ENCODE results near the gene ACSS3.
A peak's percentile ranks its signal among the peaks of the same experiment; 100 is the strongest.
"Not testable (repeated sequence)": the region's sequence is repeated elsewhere in the genome, so short reads cannot be mapped to it uniquely, and the experiment has no call there.

Gene ACSS3

GRCh38 chr12:81166790-81167189 lies 88.9 kb downstream of the ACSS3 start:
- Histone ChIP-seq H3K36me3 (ENCODE audit: control insufficient read depth, insufficient read depth, low read length) (no peaks in the 10 kb centered on the region), H3K27me3 (ENCODE audit: control insufficient read depth, insufficient read depth, low read length) (no peaks in the 10 kb centered on the region), H3K4me3 (ENCODE audit: low read length) (no peak overlapping the region), H3K4me1 (ENCODE audit: control insufficient read depth, insufficient read depth, low read length) (no peaks in the 10 kb centered on the region), H3K27ac (ENCODE audit: low read length) (no peak overlapping the region), H3K9me3 (ENCODE audit: control insufficient read depth, insufficient read depth, low read length) (no peaks in the 10 kb centered on the region)
- DNase-seq (ENCODE audit: low read depth, low spot score): no peak
- WGBS (ENCODE audit: insufficient coverage, insufficient read length): no CpG with 5 or more reads among the region's 2 CpGs

DNA sequence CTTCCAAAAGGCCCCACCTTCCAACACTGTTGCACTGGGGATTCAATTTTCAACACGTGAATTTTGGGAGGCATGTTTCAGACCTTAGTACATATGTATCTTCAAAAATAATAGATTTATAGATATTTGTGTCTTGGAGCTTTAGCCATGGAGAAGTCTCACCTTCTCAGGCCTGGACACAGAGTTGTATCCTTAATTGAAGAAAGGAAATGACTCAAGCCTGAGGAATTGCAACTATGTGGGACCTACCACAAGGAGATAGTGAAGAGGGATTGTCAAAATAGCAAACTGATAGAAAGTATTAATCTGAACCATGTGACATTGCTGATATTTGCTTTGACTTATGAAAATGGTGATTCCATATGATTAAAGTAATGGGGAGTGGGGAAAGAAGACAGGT lies 89.8 kb downstream of the ACSS3 start:
- peak; percentile 7 for DNase-seq (ENCODE audit: low read depth, low spot score)
- no peaks in the 10 kb centered on the region for H3K36me3 ChIP-seq (ENCODE audit: control insufficient read depth, insufficient read depth, low read length)

GRCh38 chr12:81168445-81168844 lies 90.6 kb downstream of the ACSS3 start:
- no peaks in the 10 kb centered on the region for H3K27me3 ChIP-seq (ENCODE audit: control insufficient read depth, insufficient read depth, low read length)
- DNase-seq (ENCODE audit: low read depth, low spot score): no peak
- no peaks in the 10 kb centered on the region for H3K4me1 ChIP-seq (ENCODE audit: control insufficient read depth, insufficient read depth, low read length)
- H3K4me3 ChIP-seq (ENCODE audit: low read length): no peak overlapping the region
- H3K36me3 ChIP-seq (ENCODE audit: control insufficient read depth, insufficient read depth, low read length): no peaks in the 10 kb centered on the region
- no peak overlapping the region for H3K27ac ChIP-seq (ENCODE audit: low read length)
- no peaks in the 10 kb centered on the region for H3K9me3 ChIP-seq (ENCODE audit: control insufficient read depth, insufficient read depth, low read length)
- no CpG with 5 or more reads among the region's 3 CpGs for WGBS (ENCODE audit: insufficient coverage, insufficient read length)

More for the DNA sequence above, 89.8 kb downstream of the ACSS3 start:
- no CpG with 5 or more reads among the region's 1 CpG for WGBS (ENCODE audit: insufficient coverage, insufficient read length)
- H3K4me1 ChIP-seq (ENCODE audit: control insufficient read depth, insufficient read depth, low read length): no peaks in the 10 kb centered on the region
- H3K27me3 ChIP-seq (ENCODE audit: control insufficient read depth, insufficient read depth, low read length): no peaks in the 10 kb centered on the region
- H3K27ac ChIP-seq (ENCODE audit: low read length): no peak overlapping the region
- H3K4me3 ChIP-seq (ENCODE audit: low read length): no peak overlapping the region
- no peaks in the 10 kb centered on the region for H3K9me3 ChIP-seq (ENCODE audit: control insufficient read depth, insufficient read depth, low read length)

GRCh38 chr12:81170072-81170471 lies 92.2 kb downstream of the ACSS3 start:
- H3K4me1 ChIP-seq (ENCODE audit: control insufficient read depth, insufficient read depth, low read length): no peaks in the 10 kb centered on the region
- H3K36me3 ChIP-seq (ENCODE audit: control insufficient read depth, insufficient read depth, low read length): no peaks in the 10 kb centered on the region
- no peak overlapping the region for H3K4me3 ChIP-seq (ENCODE audit: low read length)
- no peak for DNase-seq (ENCODE audit: low read depth, low spot score)
- H3K9me3 ChIP-seq (ENCODE audit: control insufficient read depth, insufficient read depth, low read length): no peaks in the 10 kb centered on the region
- no peaks in the 10 kb centered on the region for H3K27me3 ChIP-seq (ENCODE audit: control insufficient read depth, insufficient read depth, low read length)
- H3K27ac ChIP-seq (ENCODE audit: low read length): no peak overlapping the region

- H3K4me3 ChIP-seq (ENCODE audit: low read length): no peak overlapping the region
- H3K27ac ChIP-seq (ENCODE audit: low read length): no peak overlapping the region
- WGBS (ENCODE audit: insufficient coverage, insufficient read length): no CpG with 5 or more reads among the region's 2 CpGs
- DNase-seq (ENCODE audit: low read depth, low spot score): no peak
- H3K36me3 ChIP-seq (ENCODE audit: control insufficient read depth, insufficient read depth, low read length): no peaks in the 10 kb centered on the region
- H3K27me3 ChIP-seq (ENCODE audit: control insufficient read depth, insufficient read depth, low read length): no peaks in the 10 kb centered on the region
- H3K9me3 ChIP-seq (ENCODE audit: control insufficient read depth, insufficient read depth, low read length): no peaks in the 10 kb centered on the region
- H3K4me1 ChIP-seq (ENCODE audit: control insufficient read depth, insufficient read depth, low read length): no peaks in the 10 kb centered on the region
Observed at GRCh38 chr12:81172851-81173250, 95.0 kb downstream of the ACSS3 start.

DNA sequence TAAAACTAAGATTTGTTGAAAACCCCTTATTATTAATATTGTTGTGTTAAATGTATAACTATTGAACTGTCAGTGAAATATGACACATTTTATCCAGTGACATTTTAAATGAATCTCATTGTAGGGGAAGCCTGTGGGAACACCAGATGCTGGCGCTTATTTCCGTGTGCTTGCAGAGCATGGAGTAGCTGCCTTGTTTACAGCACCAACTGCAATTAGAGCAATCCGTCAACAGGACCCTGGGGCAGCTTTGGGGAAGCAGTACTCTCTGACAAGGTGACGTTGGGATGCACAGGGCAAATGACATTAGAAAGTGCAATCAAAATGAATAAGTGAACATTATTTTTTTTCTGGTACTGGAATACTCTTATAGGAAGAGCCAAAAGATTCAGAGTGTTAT lies 96.8 kb downstream of the ACSS3 start:
- DNase-seq (ENCODE audit: low read depth, low spot score): no peak
- no CpG with 5 or more reads among the region's 4 CpGs for WGBS (ENCODE audit: insufficient coverage, insufficient read length)
- Histone ChIP-seq H3K9me3 (ENCODE audit: control insufficient read depth, insufficient read depth, low read length) (no peaks in the 10 kb centered on the region), H3K4me1 (ENCODE audit: control insufficient read depth, insufficient read depth, low read length) (no peaks in the 10 kb centered on the region), H3K27ac (ENCODE audit: low read length) (no peak overlapping the region), H3K27me3 (ENCODE audit: control insufficient read depth, insufficient read depth, low read length) (no peaks in the 10 kb centered on the region), H3K4me3 (ENCODE audit: low read length) (no peak overlapping the region), H3K36me3 (ENCODE audit: control insufficient read depth, insufficient read depth, low read length) (no peaks in the 10 kb centered on the region)

- no CpG with 5 or more reads among the region's 1 CpG for WGBS (ENCODE audit: insufficient coverage, insufficient read length)
- no peaks in the 10 kb centered on the region for H3K9me3 ChIP-seq (ENCODE audit: control insufficient read depth, insufficient read depth, low read length)
- H3K4me1 ChIP-seq (ENCODE audit: control insufficient read depth, insufficient read depth, low read length): no peaks in the 10 kb centered on the region
- no peaks in the 10 kb centered on the region for H3K36me3 ChIP-seq (ENCODE audit: control insufficient read depth, insufficient read depth, low read length)
- DNase-seq (ENCODE audit: low read depth, low spot score): no peak
- H3K4me3 ChIP-seq (ENCODE audit: low read length): no peak overlapping the region
- H3K27me3 ChIP-seq (ENCODE audit: control insufficient read depth, insufficient read depth, low read length): no peaks in the 10 kb centered on the region
- H3K27ac ChIP-seq (ENCODE audit: low read length): no peak overlapping the region
Observed at GRCh38 chr12:81176796-81177195, 98.9 kb downstream of the ACSS3 start.

GRCh38 chr12:81181691-81182090 lies 103.8 kb downstream of the ACSS3 start:
- no peaks in the 10 kb centered on the region for H3K27me3 ChIP-seq (ENCODE audit: control insufficient read depth, insufficient read depth, low read length)
- H3K9me3 ChIP-seq (ENCODE audit: control insufficient read depth, insufficient read depth, low read length): no peaks in the 10 kb centered on the region
- H3K4me1 ChIP-seq (ENCODE audit: control insufficient read depth, insufficient read depth, low read length): no peaks in the 10 kb centered on the region
- no peak for DNase-seq (ENCODE audit: low read depth, low spot score)
- H3K27ac ChIP-seq (ENCODE audit: low read length): no peak overlapping the region
- no peaks in the 10 kb centered on the region for H3K36me3 ChIP-seq (ENCODE audit: control insufficient read depth, insufficient read depth, low read length)
- no CpG with 5 or more reads among the region's 2 CpGs for WGBS (ENCODE audit: insufficient coverage, insufficient read length)
- H3K4me3 ChIP-seq (ENCODE audit: low read length): no peak overlapping the region

- H3K27me3 ChIP-seq (ENCODE audit: control insufficient read depth, insufficient read depth, low read length): no peaks in the 10 kb centered on the region
- H3K4me3 ChIP-seq (ENCODE audit: low read length): no peak overlapping the region
- H3K4me1 ChIP-seq (ENCODE audit: control insufficient read depth, insufficient read depth, low read length): no peaks in the 10 kb centered on the region
- no peaks in the 10 kb centered on the region for H3K9me3 ChIP-seq (ENCODE audit: control insufficient read depth, insufficient read depth, low read length)
- H3K27ac ChIP-seq (ENCODE audit: low read length): no peak overlapping the region
- no CpG with 5 or more reads among the region's 1 CpG for WGBS (ENCODE audit: insufficient coverage, insufficient read length)
- H3K36me3 ChIP-seq (ENCODE audit: control insufficient read depth, insufficient read depth, low read length): no peaks in the 10 kb centered on the region
- no peak for DNase-seq (ENCODE audit: low read depth, low spot score)
Observed at GRCh38 chr12:81187686-81188085, 109.8 kb downstream of the ACSS3 start.

- Histone ChIP-seq H3K4me1 (ENCODE audit: control insufficient read depth, insufficient read depth, low read length) (no peaks in the 10 kb centered on the region), H3K9me3 (ENCODE audit: control insufficient read depth, insufficient read depth, low read length) (no peaks in the 10 kb centered on the region), H3K27ac (ENCODE audit: low read length) (no peak overlapping the region), H3K36me3 (ENCODE audit: control insufficient read depth, insufficient read depth, low read length) (no peaks in the 10 kb centered on the region), H3K27me3 (ENCODE audit: control insufficient read depth, insufficient read depth, low read length) (no peaks in the 10 kb centered on the region), H3K4me3 (ENCODE audit: low read length) (no peak overlapping the region)
- WGBS (ENCODE audit: insufficient coverage, insufficient read length): no CpG with 5 or more reads among the region's 3 CpGs
- DNase-seq (ENCODE audit: low read depth, low spot score): no peak
Observed at GRCh38 chr12:81196595-81196994, 118.7 kb downstream of the ACSS3 start.

DNA sequence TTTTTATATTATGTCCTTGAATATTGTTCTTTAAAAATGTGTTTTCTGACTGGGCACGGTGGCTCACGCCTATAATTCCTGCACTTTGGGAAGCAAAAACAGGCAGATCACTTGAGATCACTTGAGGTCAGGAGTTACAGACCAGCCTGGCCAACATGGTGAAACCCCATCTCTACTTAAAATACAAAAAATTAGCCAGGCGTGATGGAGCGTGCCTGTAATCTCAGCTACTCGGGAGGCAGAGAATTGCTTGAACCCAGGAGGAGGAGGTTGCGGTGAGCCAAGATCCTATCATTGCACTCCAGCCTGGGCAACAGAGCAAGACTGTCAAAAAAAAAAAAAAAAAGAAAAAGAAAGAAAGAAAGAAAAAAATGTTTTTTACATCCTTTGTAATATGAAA lies 122.7 kb downstream of the ACSS3 start:
- not testable (repeated sequence) for H3K4me3 ChIP-seq (ENCODE audit: low read length); H3K4me1 ChIP-seq (ENCODE audit: control insufficient read depth, insufficient read depth, low read length); H3K9me3 ChIP-seq (ENCODE audit: control insufficient read depth, insufficient read depth, low read length); DNase-seq (ENCODE audit: low read depth, low spot score); H3K27ac ChIP-seq (ENCODE audit: low read length); H3K27me3 ChIP-seq (ENCODE audit: control insufficient read depth, insufficient read depth, low read length); H3K36me3 ChIP-seq (ENCODE audit: control insufficient read depth, insufficient read depth, low read length)
- no CpG with 5 or more reads among the region's 6 CpGs for WGBS (ENCODE audit: insufficient coverage, insufficient read length)
